GM23338 (cell line): ENCODE results near the gene STAT5B. TPM values are rescaled to one million over a fixed set of nuclear protein-coding genes. Genes with fewer than 3 reads are reported as not detected.

Experiments used
- ATAC-seq: fragments of 200-7000 bp; cut with Tn5 transposase; 3 replicates; pipeline ENCODE4 v1.9.1; 2020
- DNase-seq: peaks from one replicate; pipeline ENCODE4 v3.0.0-alpha.2; 2015; ENCODE audit warnings: low spot score
- H2AFZ ChIP-seq: fragments of 200-600 bp; sonication (generic); 2 replicates; pipeline ENCODE4 v1.8.0; 2016; ENCODE audit warnings: antibody characterized with exemption, mild to moderate bottlenecking, moderate library complexity
- H3F3A ChIP-seq: fragments of 200-600 bp; sonication (generic); replicated peaks from 2 replicates; pipeline ENCODE4 v1.8.0; 2017; ENCODE audit warnings: antibody characterized with exemption, mixed run types, low read depth
- H3K27ac ChIP-seq: fragments of 200-600 bp; sonication (generic); 2 replicates; pipeline ENCODE4 v1.6.1; 2016; ENCODE audit warnings: low read depth
- H3K27me3 ChIP-seq: fragments of 200-600 bp; sonication (generic); 2 replicates; pipeline ENCODE4 v1.8.0; 2016; ENCODE audit warnings: mild to moderate bottlenecking, mixed run types, moderate library complexity; ENCODE audit not compliant: insufficient read depth
- H3K36me3 ChIP-seq: fragments of 200-600 bp; sonication (generic); 2 replicates; pipeline ENCODE4 v1.8.0; 2016; ENCODE audit warnings: mild to moderate bottlenecking; ENCODE audit not compliant: insufficient read depth
- H3K4me1 ChIP-seq: fragments of 200-600 bp; sonication (generic); 2 replicates; pipeline ENCODE4 v1.8.0; 2016; ENCODE audit warnings: mild to moderate bottlenecking, moderate library complexity; ENCODE audit not compliant: insufficient read depth
- H3K4me2 ChIP-seq: fragments of 200-600 bp; sonication (generic); 2 replicates; pipeline ENCODE4 v1.7.1; 2017; ENCODE audit warnings: mixed run types
- H3K4me3 ChIP-seq: fragments of 200-600 bp; sonication (generic); 2 replicates; pipeline ENCODE4 v1.6.1; 2016; ENCODE audit warnings: mixed run types
- H3K79me2 ChIP-seq: fragments of 200-600 bp; sonication (generic); replicated peaks from 2 replicates; pipeline ENCODE4 v1.8.0; 2017; ENCODE audit warnings: mild to moderate bottlenecking; ENCODE audit not compliant: insufficient read depth
- H3K9me2 ChIP-seq: fragments of 200-600 bp; sonication (generic); 2 replicates; pipeline ENCODE4 v1.8.0; 2017; ENCODE audit not compliant: insufficient read depth
- H4K20me1 ChIP-seq: fragments of 200-600 bp; sonication (generic); replicated peaks from 2 replicates; pipeline ENCODE4 v1.8.0; 2017; ENCODE audit warnings: mild to moderate bottlenecking; ENCODE audit not compliant: insufficient read depth
- H3K27ac Mint-ChIP-seq: 2 replicates; pipeline ENCODE4 v1.8.0; 2020; ENCODE audit warnings: inconsistent platforms, mild to moderate bottlenecking, moderate library complexity, mixed read lengths
- H3K27me3 Mint-ChIP-seq: 3 replicates; pipeline ENCODE4 v1.8.0; 2022; ENCODE audit warnings: low read depth, mild to moderate bottlenecking, moderate library complexity, mixed read lengths, inconsistent platforms; ENCODE audit not compliant: insufficient read depth, poor library complexity
- H3K36me3 Mint-ChIP-seq: 3 replicates; pipeline ENCODE4 v1.8.0; 2021; ENCODE audit warnings: low read depth, mild to moderate bottlenecking, inconsistent platforms, moderate library complexity, mixed read lengths
- H3K4me1 Mint-ChIP-seq: 3 replicates; pipeline ENCODE4 v1.8.0; 2020; ENCODE audit warnings: mild to moderate bottlenecking, inconsistent platforms, mixed read lengths
- H3K4me3 Mint-ChIP-seq: 3 replicates; pipeline ENCODE4 v1.8.0; 2021; ENCODE audit warnings: moderate library complexity, mild to moderate bottlenecking, inconsistent platforms, mixed read lengths
- H3K9me3 Mint-ChIP-seq: 3 replicates; pipeline ENCODE4 v1.8.0; 2020; ENCODE audit warnings: moderate library complexity, mild to moderate bottlenecking, inconsistent platforms, mixed read lengths
- CREB1 ChIP-seq: fragments of 250-450 bp; sonication (Bioruptor Pico); IDR thresholded peaks from 2 replicates; pipeline ENCODE4 v1.5.0; 2020; ENCODE audit warnings: low read depth, mild to moderate bottlenecking, moderate library complexity
- EZH2 ChIP-seq: fragments of 200-600 bp; sonication (generic); IDR thresholded peaks from one replicate; pipeline ENCODE4 v1.8.0; 2017; ENCODE audit warnings: antibody characterized with exemption, mild to moderate bottlenecking, low read depth; ENCODE audit not compliant: unreplicated experiment
- JUNB ChIP-seq: IDR thresholded peaks from one replicate; pipeline ENCODE4 v1.6.1; 2016; ENCODE audit warnings: antibody characterized with exemption; ENCODE audit not compliant: unreplicated experiment
- NANOG ChIP-seq: IDR thresholded peaks from 2 replicates; pipeline ENCODE4 v1.6.1; 2016; ENCODE audit warnings: antibody characterized with exemption, borderline replicate concordance
- ZNF114 ChIP-seq: fragments of 250-450 bp; sonication (Bioruptor Pico); IDR thresholded peaks from 2 replicates; pipeline ENCODE4 v1.5.0; 2020; ENCODE audit warnings: mild to moderate bottlenecking, moderate library complexity
- polyA plus RNA-seq: library from polyadenylated mRNA; unstranded; fragments of >200 nt; fragmentation: Nextera tagmentation; extraction: Ambion mirVana; gene quantifications from 2 replicates; pipeline ENCODE4 v1.2.1, GENCODE V29; 2016
- total RNA-seq: library from RNA; depleted of rRNA; stranded (reverse); fragments of >200 nt; shearing (Covaris generic); gene quantifications from 2 replicates; pipeline ENCODE4 v1.2.3, GENCODE V29; 2014
- TF ChIP-seq, protein P1 (sequence below), 2 experiments: fragments of 200-600 bp in 1 of 2; sonication (generic) in 1 of 2; conservative IDR thresholded peaks; 2 replicates each; pipeline versions ENCODE4 v1.5.1 to v1.6.1; 2016 to 2017; ENCODE audit warnings: antibody characterized with exemption in 2 of 2, low read depth in 2 of 2, mild to moderate bottlenecking in 2 of 2, moderate library complexity in 1 of 2
- TF ChIP-seq, protein P2 (sequence below): IDR thresholded peaks from one replicate; pipeline ENCODE4 v1.6.1; 2018; ENCODE audit warnings: antibody characterized with exemption; ENCODE audit not compliant: unreplicated experiment

STAT5B gene
- total and polyA plus RNA-seq, 2 experiments from 2014 or later = 13.9 to 60.5 TPM

DNA sequence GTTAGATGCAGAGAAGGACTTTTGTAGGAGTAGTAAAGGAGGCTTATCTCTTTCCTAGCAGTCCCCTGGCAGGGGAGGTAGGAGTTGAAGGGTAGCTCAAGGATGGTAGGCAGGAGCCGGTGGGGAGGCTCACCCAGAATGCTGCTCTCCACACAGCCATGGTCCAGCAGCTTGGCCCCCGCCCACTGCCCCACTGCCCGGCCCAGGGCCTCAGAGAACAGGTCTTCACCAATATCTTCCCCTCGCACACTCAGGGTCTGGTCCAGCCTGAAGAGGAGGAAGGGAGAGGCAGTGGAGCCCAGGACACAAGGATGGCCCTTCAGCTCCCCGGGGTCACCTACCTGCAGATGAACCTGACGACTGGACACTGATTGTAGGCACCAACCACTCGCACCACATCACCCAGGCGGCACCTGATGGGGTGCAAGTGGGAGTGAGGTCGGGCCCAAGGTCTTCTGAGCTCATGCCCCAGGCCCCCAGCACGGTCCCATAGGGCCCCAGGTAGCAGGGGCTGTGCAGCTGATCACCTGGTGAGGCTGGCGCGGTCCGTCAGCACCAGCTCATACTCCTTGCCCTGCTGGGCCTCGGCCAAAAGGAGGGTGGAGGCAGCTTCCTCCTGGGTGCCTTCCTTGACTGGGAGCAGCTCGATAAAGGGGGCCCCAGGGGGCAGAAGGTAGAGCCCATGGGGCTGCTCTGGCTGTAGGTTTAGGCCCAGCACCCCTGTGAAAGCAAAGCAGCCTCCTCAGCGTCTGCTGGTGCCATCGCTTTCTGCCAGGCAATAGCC, 85.5 kb downstream of the STAT5B start:
- Histone ChIP-seq H3F3A (0 out of 2 replicates have a peak, but pooled peaks cover 2% of the 10 kb centered on the region), H3K27me3 (peaks cover 7% of the 10 kb centered on the region; the same call in 1 of the 2 replicates), H3K36me3 (no peaks in the 10 kb centered on the region), H3K4me1 (peaks cover 8% of the 10 kb centered on the region), H3K4me3 (no peak overlapping the region), H3K27ac (no peak overlapping the region), H3K9me2 (no peaks in the 10 kb centered on the region), H3K4me2 (no peak overlapping the region), H3K79me2 (no peaks in the 10 kb centered on the region), H4K20me1 (no peaks in the 10 kb centered on the region), H2AFZ (no peak overlapping the region)
- H3K27me3 Mint-ChIP-seq = peaks cover 16% of the 10 kb centered on the region
- no peak for DNase-seq
- no peak for ATAC-seq
- no peaks in the 10 kb centered on the region for H3K9me3 Mint-ChIP-seq
- H3K4me3 Mint-ChIP-seq = no peak overlapping the region
- TF ChIP-seq, protein P1, sequence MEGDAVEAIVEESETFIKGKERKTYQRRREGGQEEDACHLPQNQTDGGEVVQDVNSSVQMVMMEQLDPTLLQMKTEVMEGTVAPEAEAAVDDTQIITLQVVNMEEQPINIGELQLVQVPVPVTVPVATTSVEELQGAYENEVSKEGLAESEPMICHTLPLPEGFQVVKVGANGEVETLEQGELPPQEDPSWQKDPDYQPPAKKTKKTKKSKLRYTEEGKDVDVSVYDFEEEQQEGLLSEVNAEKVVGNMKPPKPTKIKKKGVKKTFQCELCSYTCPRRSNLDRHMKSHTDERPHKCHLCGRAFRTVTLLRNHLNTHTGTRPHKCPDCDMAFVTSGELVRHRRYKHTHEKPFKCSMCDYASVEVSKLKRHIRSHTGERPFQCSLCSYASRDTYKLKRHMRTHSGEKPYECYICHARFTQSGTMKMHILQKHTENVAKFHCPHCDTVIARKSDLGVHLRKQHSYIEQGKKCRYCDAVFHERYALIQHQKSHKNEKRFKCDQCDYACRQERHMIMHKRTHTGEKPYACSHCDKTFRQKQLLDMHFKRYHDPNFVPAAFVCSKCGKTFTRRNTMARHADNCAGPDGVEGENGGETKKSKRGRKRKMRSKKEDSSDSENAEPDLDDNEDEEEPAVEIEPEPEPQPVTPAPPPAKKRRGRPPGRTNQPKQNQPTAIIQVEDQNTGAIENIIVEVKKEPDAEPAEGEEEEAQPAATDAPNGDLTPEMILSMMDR (conservative IDR thresholded peaks at IDR 0.05; ENCODE audit: low read depth in 2 of 2) = no peak
- TF ChIP-seq CREB1 (CRISPR knock-in tag) (no peak), EZH2 (no peak), JUNB (no peak)
- H3K4me1 Mint-ChIP-seq = peaks cover 19% of the 10 kb centered on the region
- H3K36me3 Mint-ChIP-seq = no peaks in the 10 kb centered on the region
- no peak overlapping the region for H3K27ac Mint-ChIP-seq

DNA sequence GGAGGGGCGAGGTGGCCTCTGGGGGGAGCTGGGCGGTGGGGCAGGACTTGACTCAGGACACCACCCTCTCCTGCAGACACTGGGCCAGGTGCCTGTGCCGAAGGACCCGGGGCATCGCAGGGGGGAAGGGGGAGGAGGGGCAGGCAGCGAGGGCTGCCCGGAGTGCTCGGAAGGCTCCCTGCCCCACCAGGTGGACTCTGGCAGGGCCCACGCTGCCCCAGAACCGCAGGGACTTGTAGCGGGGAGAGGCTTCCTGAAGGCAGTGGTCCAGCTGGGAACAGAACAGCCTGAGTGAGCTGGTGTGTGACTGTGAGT, 86.6 kb downstream of the STAT5B start:
- no peaks in the 10 kb centered on the region for H3K9me3 Mint-ChIP-seq
- H3K27ac Mint-ChIP-seq = no peak overlapping the region
- peaks cover 25% of the 10 kb centered on the region for H3K27me3 Mint-ChIP-seq
- Histone ChIP-seq H3K9me2 (no peaks in the 10 kb centered on the region), H2AFZ (no peak overlapping the region), H3K27ac (no peak overlapping the region), H3K79me2 (no peaks in the 10 kb centered on the region), H3F3A (0 out of 2 replicates have a peak, but pooled peaks cover 4% of the 10 kb centered on the region), H3K27me3 (peaks cover 18% of the 10 kb centered on the region), H3K4me3 (no peak overlapping the region), H3K4me2 (no peak overlapping the region), H3K36me3 (no peaks in the 10 kb centered on the region), H3K4me1 (peaks cover 12% of the 10 kb centered on the region), H4K20me1 (no peaks in the 10 kb centered on the region)
- no peak for DNase-seq
- 0 out of 3 replicates have a peak, but pooled peaks have one; percentile 6 for ATAC-seq
- no peak overlapping the region for H3K4me3 Mint-ChIP-seq
- H3K36me3 Mint-ChIP-seq = no peaks in the 10 kb centered on the region
- peaks cover 26% of the 10 kb centered on the region for H3K4me1 Mint-ChIP-seq
- no peak for TF ChIP-seq NANOG
- TF ChIP-seq, protein P1 (conservative IDR thresholded peaks at IDR 0.05; ENCODE audit: low read depth in 2 of 2) = no peak
- TF ChIP-seq, protein P2, sequence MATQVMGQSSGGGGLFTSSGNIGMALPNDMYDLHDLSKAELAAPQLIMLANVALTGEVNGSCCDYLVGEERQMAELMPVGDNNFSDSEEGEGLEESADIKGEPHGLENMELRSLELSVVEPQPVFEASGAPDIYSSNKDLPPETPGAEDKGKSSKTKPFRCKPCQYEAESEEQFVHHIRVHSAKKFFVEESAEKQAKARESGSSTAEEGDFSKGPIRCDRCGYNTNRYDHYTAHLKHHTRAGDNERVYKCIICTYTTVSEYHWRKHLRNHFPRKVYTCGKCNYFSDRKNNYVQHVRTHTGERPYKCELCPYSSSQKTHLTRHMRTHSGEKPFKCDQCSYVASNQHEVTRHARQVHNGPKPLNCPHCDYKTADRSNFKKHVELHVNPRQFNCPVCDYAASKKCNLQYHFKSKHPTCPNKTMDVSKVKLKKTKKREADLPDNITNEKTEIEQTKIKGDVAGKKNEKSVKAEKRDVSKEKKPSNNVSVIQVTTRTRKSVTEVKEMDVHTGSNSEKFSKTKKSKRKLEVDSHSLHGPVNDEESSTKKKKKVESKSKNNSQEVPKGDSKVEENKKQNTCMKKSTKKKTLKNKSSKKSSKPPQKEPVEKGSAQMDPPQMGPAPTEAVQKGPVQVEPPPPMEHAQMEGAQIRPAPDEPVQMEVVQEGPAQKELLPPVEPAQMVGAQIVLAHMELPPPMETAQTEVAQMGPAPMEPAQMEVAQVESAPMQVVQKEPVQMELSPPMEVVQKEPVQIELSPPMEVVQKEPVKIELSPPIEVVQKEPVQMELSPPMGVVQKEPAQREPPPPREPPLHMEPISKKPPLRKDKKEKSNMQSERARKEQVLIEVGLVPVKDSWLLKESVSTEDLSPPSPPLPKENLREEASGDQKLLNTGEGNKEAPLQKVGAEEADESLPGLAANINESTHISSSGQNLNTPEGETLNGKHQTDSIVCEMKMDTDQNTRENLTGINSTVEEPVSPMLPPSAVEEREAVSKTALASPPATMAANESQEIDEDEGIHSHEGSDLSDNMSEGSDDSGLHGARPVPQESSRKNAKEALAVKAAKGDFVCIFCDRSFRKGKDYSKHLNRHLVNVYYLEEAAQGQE = no peak
- no peak for TF ChIP-seq ZNF114 (CRISPR knock-in tag)
